HG03432 (cell line): ENCODE results near the gene CRYBA2.

ENCODE experiments used
- ATAC-seq: cut with Tn5 transposase; IDR thresholded peaks from one replicate; pipeline ENCODE4 v1.9.1; 2021; ENCODE audit warnings: mild to moderate bottlenecking, moderate library complexity; ENCODE audit not compliant: unreplicated experiment

CRYBA2 gene

GRCh38 chr2:218983263-218983933, 9.8 kb downstream of the CRYBA2 start:
- ATAC-seq: no peak

GRCh38 chr2:218982586-218983262, 10.5 kb downstream of the CRYBA2 start:
- no peak for ATAC-seq

- no peak for ATAC-seq
Measured at GRCh38 chr2:218981881-218982585, 11.2 kb downstream of the CRYBA2 start.

- ATAC-seq: no peak
Measured at GRCh38 chr2:218981390-218981880, 11.8 kb downstream of the CRYBA2 start.

- no peak for ATAC-seq
Measured at GRCh38 chr2:218980735-218981389, 12.4 kb downstream of the CRYBA2 start.

GRCh38 chr2:218979846-218980734, 13.1 kb downstream of the CRYBA2 start:
- ATAC-seq: peak; percentile 90

- ATAC-seq: no peak
Measured at GRCh38 chr2:218975060-218975777, 18.0 kb downstream of the CRYBA2 start.

GRCh38 chr2:218970894-218971293, 22.3 kb downstream of the CRYBA2 start:
- ATAC-seq: no peak

GRCh38 chr2:218964041-218964771, 29.0 kb downstream of the CRYBA2 start:
- ATAC-seq: no peak

GRCh38 chr2:218963601-218964000, 29.6 kb downstream of the CRYBA2 start:
- no peak for ATAC-seq

GRCh38 chr2:218962859-218963492, 30.2 kb downstream of the CRYBA2 start:
- no peak for ATAC-seq

- ATAC-seq: no peak
Measured at GRCh38 chr2:218961651-218962570, 31.3 kb downstream of the CRYBA2 start.

- no peak for ATAC-seq
Measured at GRCh38 chr2:218961229-218961628, 32.0 kb downstream of the CRYBA2 start.

GRCh38 chr2:218960309-218961165, 32.7 kb downstream of the CRYBA2 start:
- no peak for ATAC-seq

GRCh38 chr2:218959761-218960308, 33.4 kb downstream of the CRYBA2 start:
- no peak for ATAC-seq

- ATAC-seq: peak; percentile 99
Measured at GRCh38 chr2:218959141-218959731, 34.0 kb downstream of the CRYBA2 start, which contains the start of gene CDK5R2. TSS of gene CDK5R2 (plus strand) at chr2:218959666. CDS start at chr2:218959821, 155 bp downstream.
